GM10248 (cell line): ENCODE results near the gene TUBGCP3.

Source experiments
- CTCF ChIA-PET: fragments of 300-600 bp; sonication (Branson Sonifier 250); formaldehyde crosslinking; extraction: SDS; loops from one replicate; lab custom pipeline; 2021; ENCODE audit warnings: antibody characterized with exemption; lab: Yijun Ruan, JAX
- POLR2A ChIA-PET: fragments of 350-650 bp; sonication (Branson Sonifier 250); formaldehyde crosslinking; extraction: SDS; loops from one replicate; lab custom pipeline; 2020; ENCODE audit warnings: antibody characterized with exemption; lab: Yijun Ruan, JAX
- DNase-seq: peaks from one replicate; pipeline ENCODE4 v3.0.0; 2012; ENCODE audit errors: extremely low spot score
- TF ChIP-seq, protein P1 (sequence below): IDR thresholded peaks from 2 replicates; pipeline ENCODE4 v1.5.1; 2012; ENCODE audit warnings: mild to moderate bottlenecking, low read depth; ENCODE audit errors: extremely low read depth, missing control alignments, control extremely low read depth

The TUBGCP3 gene

DNA sequence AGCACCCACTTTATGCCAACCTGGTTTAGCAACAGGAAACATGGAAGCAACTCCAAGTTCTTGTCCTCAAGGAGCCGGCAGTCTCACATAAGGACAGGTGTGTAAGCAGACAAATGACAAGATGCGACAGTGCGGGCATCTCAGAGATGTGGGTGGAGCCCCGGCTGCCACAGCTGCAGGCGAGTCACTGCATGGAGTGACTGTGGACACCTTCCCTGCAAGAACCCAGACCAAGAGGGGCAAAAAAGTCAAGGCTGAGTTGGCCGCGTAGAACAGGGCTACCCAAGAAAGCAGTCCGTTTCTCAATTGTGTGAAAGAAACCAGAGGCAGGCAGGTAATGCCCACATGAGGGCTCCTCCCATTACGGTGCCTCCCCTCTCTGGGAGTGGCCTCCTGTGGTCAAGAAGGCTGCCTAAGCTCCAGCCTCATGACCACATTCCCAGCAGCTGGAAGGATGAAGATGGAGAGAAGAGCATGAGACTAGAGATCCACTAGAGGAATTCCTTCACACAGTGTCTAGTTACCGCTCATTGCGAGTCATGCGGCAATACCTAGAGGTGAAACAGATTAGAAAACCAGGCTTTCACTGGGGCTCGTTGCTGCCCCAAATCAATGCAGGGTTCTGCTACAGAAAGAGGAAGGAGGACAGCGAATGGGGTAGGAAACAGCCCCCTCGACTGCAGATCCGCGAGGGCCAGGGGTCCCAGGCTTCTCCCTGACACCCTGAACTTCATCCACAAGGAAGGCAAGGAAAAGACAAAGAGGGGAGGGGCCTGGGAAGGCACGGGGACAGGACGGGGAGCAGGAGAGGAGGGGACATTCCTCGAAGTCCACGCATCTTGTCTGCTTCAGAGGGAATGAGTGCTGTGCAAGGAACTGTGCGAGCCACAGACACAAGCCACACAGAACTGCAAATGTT lies 131.6 kb downstream of the TUBGCP3 start:
- no peak for DNase-seq
- ChIA-PET CTCF (interaction anchor here (1.3 kb wide), 1 partner anchor 12 kb away, joined by 6 read pairs; no protein-coding TSS in a partner anchor), POLR2A (no interaction called here)
- TF ChIP-seq, protein P1, sequence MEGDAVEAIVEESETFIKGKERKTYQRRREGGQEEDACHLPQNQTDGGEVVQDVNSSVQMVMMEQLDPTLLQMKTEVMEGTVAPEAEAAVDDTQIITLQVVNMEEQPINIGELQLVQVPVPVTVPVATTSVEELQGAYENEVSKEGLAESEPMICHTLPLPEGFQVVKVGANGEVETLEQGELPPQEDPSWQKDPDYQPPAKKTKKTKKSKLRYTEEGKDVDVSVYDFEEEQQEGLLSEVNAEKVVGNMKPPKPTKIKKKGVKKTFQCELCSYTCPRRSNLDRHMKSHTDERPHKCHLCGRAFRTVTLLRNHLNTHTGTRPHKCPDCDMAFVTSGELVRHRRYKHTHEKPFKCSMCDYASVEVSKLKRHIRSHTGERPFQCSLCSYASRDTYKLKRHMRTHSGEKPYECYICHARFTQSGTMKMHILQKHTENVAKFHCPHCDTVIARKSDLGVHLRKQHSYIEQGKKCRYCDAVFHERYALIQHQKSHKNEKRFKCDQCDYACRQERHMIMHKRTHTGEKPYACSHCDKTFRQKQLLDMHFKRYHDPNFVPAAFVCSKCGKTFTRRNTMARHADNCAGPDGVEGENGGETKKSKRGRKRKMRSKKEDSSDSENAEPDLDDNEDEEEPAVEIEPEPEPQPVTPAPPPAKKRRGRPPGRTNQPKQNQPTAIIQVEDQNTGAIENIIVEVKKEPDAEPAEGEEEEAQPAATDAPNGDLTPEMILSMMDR: no peak

DNA sequence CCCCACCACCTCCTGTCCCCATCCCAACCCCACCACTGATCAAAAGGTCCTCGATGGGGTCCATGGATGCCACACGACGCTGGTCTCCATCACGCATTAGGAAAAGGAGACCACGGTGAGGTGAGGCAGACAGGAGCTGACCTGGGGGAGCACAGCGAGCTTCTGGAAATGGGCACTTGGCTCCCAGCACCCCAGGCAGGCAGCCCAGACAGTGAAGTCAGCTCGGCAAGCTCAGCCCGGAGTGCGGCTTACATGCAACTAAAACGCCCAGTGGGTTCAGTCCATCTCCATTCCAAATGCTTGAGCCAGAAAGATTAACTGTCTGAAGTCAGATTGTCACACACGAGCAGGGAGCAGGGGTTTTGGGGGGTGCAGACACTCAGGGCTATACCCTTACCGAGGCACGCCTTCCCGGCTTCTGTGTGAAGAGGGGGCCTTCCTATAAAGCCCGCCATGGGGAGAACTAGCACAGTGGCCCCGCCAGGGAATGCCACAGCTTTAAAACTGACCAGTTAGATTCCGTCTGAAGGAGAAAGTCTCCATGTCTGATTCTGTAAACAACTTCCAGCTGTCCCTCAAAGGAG lies 132.4 kb downstream of the TUBGCP3 start:
- DNase-seq: no peak
- POLR2A ChIA-PET: no interaction called here
- TF ChIP-seq, protein P1: no peak
- CTCF ChIA-PET: interaction anchor here (1.0 to 1.6 kb wide), 3 partner anchors 9 to 23 kb away, joined by 3 to 6 read pairs (median 4); no protein-coding TSS in a partner anchor

DNA sequence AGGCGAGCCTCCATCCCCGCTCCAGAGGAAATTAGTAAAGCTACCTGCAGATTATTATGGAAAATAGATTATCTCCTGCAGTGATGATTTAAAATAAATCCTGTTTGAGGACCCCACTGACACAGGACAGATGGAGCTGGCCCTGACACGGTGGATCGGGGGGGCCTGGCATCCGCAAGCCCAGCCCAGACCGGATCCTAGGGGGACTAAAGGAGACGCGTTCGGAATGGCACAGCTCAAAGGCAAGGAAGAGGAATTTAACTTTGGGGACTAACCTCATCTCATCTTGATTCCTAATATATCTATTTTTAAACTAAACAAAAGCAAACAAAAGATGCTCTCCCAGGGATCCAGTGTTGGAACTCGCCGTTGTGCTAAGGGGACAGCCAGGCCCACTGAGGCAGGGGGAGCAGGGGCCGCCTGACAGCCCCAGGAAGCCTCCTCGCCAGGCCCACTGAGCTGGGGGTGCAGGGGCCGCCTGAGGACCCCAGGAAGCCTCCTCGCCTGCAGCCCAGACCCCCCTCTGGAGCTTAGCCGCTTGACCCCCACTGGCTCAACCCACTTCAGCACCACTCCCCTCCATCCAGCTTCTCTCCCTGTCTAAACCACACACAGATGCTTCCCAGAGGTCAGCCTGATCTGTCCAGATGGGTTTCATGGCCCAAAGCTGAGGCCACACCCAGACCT lies 133.2 kb downstream of the TUBGCP3 start:
- ChIA-PET CTCF (interaction anchor here (1.0 to 2.2 kb wide), 5 partner anchors 10 to 24 kb away, joined by 3 to 8 read pairs (median 4); no protein-coding TSS in a partner anchor), POLR2A (no interaction called here)
- DNase-seq: no peak
- TF ChIP-seq, protein P1: no peak

DNA sequence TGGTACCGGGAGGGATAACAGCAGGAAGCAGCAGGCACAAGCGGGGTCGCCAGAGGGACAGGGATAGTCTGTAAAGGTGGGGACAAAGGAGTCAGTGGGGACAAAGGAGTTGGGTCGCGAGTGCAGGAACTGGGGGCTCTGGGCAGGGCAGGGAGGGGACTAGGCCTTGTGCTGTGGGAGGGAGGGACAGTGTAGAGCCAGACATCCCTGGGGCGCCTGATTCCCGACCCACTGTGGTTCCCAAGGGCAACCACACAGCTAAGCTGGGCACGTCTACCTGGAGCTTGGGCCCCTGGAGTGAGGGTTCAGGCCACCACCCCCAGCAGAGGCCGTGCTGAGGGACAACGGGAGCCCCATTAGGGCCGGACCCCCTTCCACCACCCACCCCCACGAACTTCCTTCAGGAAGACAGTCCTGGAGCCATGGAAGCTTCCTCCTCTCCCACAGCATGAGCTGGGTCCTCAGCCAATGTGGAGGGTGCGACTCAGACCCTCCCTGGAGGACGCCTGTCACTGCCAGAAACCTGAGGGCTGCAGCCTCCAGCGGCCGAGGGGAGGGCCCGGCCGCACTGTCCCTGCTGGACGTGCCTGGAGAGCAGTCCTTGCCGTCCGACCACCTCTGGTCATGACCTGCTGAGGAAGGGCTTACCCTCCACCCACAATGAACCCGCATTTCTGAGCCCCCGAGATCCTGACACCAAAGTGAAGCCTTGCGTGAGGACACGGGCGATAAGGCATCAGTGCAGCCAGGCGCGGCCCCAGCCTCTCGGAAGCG lies 133.9 kb downstream of the TUBGCP3 start:
- ChIA-PET POLR2A (no interaction called here), CTCF (interaction anchor here (1.1 to 2.2 kb wide), 3 partner anchors 10 to 15 kb away, joined by 3 to 8 read pairs (median 4); no protein-coding TSS in a partner anchor)
- TF ChIP-seq, protein P1: no peak
- DNase-seq: no peak

DNA sequence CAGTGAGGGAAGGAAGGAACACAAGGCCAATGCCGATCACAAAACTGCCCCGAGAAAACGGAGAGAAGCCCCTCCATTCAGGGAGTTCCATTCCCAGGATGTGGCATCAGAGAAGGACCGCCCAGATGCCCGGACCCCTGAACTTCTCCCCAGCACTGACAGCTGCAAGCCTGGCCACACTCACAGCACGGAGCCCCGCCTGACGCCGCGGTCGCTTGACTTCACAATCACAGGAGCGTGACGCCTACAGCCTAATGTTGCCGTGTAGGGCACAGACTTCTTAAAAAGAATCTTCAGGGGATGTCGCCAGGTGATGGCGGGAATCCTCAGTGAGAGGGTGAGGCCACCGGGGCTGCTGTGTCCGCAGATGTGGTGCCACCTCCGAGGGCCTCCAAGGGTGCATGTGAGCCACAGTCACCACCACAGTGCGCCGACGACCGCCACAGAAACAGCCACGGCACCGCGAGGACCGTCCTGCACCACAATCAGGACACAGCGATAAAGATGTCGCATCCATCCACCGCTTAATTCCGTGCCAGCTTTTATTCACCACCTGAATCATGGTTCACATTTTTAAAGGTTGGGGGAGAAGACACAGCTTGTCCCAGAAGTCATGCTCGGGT lies 134.6 kb downstream of the TUBGCP3 start:
- no peak for DNase-seq
- CTCF ChIA-PET: interaction anchor here (2.2 kb wide), 1 partner anchor 10 kb away, joined by 8 read pairs; no protein-coding TSS in a partner anchor
- TF ChIP-seq, protein P1: no peak
- POLR2A ChIA-PET: no interaction called here
